Renal cortical epithelial cell (primary cell): ENCODE results near the gene ACP3. TPM values are rescaled to one million over a fixed set of nuclear protein-coding genes. Genes with fewer than 3 reads are reported as not detected.
A peak's percentile ranks its signal among the peaks of the same experiment; 100 is the strongest.
"Not testable (repeated sequence)": the region's sequence is repeated elsewhere in the genome, so short reads cannot be mapped to it uniquely, and the experiment has no call there.

ENCODE experiments used
- DNase-seq: peaks from one replicate; pipeline ENCODE4 v3.0.0-alpha.2; 2011; ENCODE audit warnings: low read depth
- total RNA-seq: library from RNA; depleted of rRNA; stranded (reverse); fragments of >200 nt; gene quantifications from 2 replicates; pipeline ENCODE4 v1.2.3, GENCODE V29; 2014

Gene ACP3, protein sequence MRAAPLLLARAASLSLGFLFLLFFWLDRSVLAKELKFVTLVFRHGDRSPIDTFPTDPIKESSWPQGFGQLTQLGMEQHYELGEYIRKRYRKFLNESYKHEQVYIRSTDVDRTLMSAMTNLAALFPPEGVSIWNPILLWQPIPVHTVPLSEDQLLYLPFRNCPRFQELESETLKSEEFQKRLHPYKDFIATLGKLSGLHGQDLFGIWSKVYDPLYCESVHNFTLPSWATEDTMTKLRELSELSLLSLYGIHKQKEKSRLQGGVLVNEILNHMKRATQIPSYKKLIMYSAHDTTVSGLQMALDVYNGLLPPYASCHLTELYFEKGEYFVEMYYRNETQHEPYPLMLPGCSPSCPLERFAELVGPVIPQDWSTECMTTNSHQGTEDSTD
- total RNA-seq = not detected in 2 replicates

- DNase-seq = peak; percentile 52
Observed at GRCh38 chr3:132317229-132317948, at the start of gene ACP3. TSS of gene ACP3 (plus strand) at chr3:132317407. CDS start at chr3:132317457, 50 bp downstream.

DNA sequence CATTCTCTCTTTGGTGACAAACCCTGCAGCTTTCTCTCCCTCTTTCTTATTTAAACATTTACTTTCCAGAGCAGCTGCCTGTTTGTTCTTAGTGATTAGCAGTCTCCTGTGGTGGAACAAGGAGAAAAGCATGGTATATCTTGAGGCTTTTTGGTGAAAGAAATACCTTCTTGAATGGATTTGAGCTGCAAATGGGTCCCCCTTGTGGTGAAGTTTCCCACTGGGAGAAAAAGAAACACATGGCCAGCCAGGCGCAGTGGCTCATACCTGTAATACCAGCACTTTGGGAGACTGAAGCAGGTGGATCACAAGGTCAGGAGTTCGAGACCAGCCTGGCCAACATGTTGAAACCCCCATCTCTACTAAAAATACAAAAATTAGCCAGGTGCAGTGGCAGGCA lies 48.3 kb upstream of the ACP3 start:
- peak; percentile 56 for DNase-seq

- no peak for DNase-seq
Observed at GRCh38 chr3:132273036-132273435, 44.2 kb upstream of the ACP3 start.

DNA sequence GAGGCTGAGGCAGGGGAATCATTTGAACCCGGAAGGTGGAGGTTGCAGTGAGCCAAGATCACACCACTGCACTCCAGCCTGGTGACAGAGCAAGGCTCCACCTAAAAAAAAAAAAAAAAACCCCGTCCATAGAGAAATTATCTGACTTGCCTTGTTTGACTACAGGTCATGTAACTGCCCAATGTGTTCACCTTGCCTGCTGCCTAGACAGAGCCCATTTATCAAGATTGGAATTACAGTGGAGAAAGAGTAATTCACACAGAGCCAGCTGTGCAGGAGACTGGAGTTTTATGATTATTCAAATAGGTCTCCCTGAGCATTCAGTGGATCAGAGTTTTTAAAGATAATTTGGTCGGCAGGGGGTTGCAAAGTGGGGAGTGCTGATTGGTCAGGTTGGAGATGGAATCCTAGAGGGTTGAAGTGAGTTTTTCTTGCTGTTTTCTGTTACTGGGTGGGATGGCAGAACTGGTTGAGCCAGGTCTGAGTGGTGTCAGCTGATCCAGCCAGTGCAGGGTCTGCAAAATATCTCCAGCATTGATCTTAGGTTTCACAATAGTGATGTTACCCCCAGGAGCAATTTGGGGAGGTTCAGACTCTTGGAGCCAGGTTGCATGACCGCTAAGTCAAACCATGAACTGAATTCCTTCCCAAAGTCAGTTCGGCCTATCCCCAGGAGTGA lies 40.8 kb upstream of the ACP3 start:
- no peak for DNase-seq

- no peak for DNase-seq
Observed at GRCh38 chr3:132279030-132279429, 38.2 kb upstream of the ACP3 start.

DNA sequence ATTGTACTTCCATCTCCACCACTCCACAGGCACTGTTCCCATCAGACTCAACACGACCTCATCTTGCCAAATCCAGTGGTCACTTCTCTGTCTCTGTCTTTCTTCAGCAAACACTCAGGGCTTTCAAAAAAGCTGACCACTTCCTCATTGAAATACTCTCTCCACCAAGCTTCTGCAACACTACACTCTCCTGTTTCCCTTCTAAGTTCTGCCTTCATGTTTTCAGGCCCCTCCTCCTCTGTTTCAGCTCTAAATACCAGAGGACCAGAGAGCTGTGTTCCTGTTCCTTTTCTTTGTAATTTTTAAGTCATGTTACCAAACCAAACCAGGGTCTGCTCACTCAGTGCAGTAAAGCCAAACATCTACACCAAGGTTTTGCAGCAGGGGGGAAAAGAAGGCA lies 33.8 kb upstream of the ACP3 start:
- DNase-seq = peak; percentile 40

DNA sequence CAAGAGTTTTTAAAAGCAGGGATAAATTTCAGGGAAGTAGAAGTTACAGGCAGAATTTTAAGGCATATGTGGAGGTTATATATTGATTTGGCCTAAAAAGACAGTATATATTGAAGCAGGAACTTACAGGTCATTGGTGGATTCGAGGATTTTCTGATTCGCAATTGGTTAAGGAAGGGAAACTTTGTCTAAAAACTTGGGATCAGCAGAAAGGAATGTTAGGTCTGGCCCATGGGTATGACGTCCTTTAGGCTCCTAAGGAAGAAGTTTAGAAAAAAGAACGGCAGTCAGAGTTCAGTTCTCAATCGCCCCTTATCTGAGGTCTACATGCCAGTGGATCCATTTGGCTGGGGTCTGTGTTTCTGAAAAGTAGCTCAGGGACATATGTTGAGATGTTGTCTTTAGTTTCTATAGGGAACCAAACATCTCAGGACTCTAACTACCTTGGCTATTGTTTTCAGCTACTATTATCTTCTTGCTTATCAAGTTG lies 33.2 kb upstream of the ACP3 start:
- DNase-seq = no peak

DNA sequence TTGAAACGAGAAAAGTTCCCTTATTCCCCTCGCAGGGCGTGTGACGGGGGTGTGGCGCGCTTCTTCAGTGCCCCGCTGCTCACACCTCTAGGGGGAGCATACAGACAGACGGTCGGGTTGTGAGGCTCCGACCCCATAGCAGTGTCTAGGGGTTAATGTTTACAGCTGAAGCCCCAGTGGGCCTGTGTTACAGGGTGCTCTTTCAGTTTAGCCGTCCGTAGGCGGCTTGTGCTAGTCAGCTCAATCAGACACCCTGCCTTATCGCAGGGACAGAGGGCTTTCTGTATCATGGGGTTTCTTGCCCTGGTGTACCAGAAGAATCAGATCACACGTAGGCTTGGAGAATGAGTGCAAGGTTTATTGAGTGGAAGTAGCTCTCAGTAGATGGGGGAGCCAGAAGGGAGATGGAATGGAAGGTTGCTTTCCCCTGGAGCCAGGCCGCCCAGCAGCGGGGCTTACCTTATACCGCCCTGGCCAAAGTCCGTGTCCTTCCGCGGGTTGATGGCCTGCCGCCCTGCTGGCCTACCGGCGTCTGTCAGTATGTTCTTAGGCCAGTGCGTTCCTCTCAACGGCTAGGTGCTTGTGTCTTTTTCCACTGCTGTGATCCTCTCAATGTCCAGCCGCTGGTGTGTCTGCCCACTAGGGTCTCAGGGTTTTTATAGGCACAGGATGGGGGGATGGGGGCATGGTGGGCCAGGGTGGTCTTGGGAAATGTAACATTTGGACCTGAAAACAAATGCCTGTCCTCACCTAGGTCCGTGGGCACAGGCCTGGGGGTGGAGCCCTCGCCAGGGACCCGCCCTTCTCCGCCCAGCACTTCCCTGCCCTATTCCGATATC lies 32.2 kb upstream of the ACP3 start:
- DNase-seq = no peak

GRCh38 chr3:132285620-132285945 lies 31.6 kb upstream of the ACP3 start:
- DNase-seq = no peak

- DNase-seq = no peak
Observed at GRCh38 chr3:132286035-132286434, 31.2 kb upstream of the ACP3 start.

- DNase-seq = no peak
Observed at GRCh38 chr3:132288357-132288756, 28.9 kb upstream of the ACP3 start.

GRCh38 chr3:132289316-132289715 lies 27.9 kb upstream of the ACP3 start:
- DNase-seq = peak; percentile 34

DNA sequence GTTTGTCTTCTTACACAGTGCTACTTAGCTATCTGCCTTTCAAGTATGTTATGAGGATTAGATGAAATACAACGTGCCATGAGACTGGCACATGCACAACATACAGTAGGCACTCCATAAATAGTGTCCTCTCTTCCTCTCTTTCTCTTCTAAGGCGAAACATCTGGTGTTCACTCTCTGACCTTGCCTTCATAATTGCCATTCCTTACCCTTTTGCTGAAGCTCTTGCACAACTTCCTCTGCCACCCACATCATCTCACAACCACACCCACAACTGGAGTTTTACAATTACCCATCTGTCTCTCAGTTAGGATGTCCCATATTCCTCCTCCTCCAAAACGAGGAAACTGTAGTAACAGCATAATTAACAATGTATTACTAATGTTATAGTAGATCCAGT lies 26.4 kb upstream of the ACP3 start:
- DNase-seq = peak; percentile 39

DNA sequence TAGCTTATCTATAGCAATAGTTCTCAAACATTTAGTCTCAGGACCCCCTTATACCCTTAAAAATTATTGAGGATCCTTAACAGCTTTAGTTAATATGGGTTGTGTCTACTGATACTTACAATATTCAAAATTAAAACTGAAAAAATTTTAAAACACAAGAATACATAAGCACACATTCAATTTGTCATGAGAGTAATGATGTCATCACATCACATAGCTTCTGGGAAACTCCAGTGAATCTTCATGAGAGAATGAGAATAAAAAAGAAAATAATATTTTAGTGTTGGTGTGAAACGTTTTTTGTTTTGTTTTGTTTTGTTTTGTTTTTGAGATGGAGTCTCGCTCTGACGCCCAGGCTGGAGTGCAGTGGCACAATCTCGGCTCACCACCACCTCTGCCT lies 25.2 kb upstream of the ACP3 start:
- no peak for DNase-seq

- no peak for DNase-seq
Observed at GRCh38 chr3:132293251-132293650, 24.0 kb upstream of the ACP3 start.

DNA sequence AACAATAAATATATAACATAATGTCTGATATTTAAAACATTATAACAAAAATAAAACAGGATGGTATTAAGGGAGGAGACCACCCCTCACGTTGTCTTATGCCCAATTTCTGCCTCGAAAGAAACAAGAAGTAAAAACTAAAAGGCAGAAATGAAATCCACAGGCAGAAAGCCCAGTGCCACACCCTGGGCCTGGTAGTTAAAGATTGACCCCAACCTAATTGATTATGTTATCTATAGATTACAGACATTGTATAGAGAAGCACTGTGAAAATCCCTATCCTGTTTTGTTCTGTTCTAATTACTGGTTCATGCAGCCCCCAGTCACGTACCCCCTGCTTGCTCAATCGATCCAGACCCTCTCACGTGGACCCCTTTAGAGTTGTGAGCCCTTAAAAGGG lies 22.3 kb upstream of the ACP3 start:
- DNase-seq = no peak

DNA sequence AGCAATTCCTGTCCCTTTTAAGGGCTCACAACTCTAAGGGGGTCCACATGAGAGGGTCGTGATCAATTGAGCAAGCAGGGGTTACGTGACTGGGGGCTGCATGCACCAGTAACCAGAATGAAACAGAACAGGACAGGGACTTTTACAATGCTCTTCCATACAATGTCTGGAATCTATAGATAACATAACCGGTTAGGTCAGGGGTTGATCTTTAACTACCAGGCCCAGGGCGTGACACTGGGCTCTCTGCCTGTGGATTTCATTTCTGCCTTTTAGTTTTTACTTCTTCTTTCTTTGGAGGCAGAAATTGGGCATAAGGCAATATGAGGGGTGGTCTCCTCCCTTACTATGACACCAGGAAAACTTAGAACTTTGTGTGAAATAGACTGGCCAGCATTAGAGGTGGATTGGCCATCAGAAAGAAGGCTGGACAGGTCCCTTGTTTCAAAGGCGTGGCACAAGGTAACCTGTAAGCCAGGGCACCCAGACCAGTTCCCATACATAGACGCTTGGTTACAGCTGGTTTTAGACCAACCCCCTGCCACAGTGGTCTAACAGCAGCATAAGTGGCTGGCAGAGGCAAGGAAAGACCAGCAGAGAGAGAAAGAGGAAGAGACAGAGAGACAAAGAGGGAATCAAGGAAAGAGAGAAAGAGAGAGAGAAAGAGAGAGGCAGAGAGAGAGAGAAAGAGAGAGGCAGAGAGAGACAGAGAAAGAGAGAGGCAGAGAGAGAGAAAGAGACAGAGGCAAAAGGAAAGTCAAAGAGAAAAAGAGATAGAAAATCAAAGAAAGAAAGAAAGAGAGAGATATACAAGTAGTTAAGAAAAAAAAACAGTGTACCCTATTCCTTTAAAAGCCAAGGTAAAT lies 13.6 kb upstream of the ACP3 start:
- DNase-seq = not testable (repeated sequence)

- DNase-seq = not testable (repeated sequence)
Observed at GRCh38 chr3:132304351-132304750, 12.9 kb upstream of the ACP3 start.

- not testable (repeated sequence) for DNase-seq
Observed at GRCh38 chr3:132310057-132310456, 7.2 kb upstream of the ACP3 start.

DNA sequence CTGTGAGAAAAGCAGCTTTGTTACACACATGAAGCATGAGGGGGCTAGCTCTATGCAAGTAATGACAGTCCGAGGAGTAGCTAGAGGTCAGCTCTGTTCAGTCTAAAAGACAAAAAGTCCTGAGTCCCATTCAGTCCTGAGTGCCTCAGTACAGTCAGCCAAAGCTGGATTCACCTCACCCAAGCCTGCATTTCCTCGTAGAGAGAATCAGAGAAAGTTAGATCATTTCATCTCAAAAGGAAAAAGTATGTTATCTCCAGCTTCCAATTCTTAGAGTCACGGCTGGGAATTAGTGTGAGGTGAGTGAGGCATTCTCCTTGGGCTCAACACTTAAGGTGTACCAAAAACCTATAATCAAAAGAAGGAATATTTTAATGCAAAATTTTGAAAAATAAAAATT lies 5.9 kb upstream of the ACP3 start:
- no peak for DNase-seq

DNA sequence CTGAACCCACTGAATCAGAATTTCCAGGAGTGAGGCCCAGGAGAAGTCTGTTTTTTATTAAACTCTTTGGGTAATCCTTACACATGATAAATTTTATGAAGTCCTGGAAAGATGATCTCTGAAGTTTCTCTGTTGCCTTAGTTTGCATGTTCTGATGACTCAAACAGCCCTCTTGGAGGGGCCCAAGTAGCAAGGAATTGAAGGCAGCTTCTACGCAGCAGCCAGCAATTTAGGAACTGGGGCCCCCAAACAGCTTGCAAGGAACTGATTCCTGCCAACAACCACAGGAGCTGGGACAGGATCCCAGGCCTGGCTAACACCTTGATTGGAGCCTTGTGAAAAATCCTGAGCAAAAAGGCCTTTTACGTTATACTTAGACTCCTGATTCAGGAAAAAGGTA lies 5.4 kb upstream of the ACP3 start:
- no peak for DNase-seq
